PC-9 (cell line): ENCODE results near the gene CLEC16A.

Source experiments
- CTCF ChIP-seq: fragments of 200-600 bp; sonication (generic); conservative IDR thresholded peaks from 2 replicates; pipeline ENCODE4 v1.6.1; 2017; ENCODE audit warnings: mixed run types, antibody characterized with exemption, mild to moderate bottlenecking, moderate library complexity
- EZH2 ChIP-seq: fragments of 200-600 bp; sonication (generic); IDR thresholded peaks from 2 replicates; pipeline ENCODE4 v1.8.0; 2017; ENCODE audit warnings: antibody characterized with exemption, low read depth

GRCh38 chr16:11224894-11225676 lies 280.7 kb downstream of the CLEC16A start:
- no peak for TF ChIP-seq CTCF
- no peak for TF ChIP-seq EZH2
